ENCODE results near the gene LENEP.

DNA sequence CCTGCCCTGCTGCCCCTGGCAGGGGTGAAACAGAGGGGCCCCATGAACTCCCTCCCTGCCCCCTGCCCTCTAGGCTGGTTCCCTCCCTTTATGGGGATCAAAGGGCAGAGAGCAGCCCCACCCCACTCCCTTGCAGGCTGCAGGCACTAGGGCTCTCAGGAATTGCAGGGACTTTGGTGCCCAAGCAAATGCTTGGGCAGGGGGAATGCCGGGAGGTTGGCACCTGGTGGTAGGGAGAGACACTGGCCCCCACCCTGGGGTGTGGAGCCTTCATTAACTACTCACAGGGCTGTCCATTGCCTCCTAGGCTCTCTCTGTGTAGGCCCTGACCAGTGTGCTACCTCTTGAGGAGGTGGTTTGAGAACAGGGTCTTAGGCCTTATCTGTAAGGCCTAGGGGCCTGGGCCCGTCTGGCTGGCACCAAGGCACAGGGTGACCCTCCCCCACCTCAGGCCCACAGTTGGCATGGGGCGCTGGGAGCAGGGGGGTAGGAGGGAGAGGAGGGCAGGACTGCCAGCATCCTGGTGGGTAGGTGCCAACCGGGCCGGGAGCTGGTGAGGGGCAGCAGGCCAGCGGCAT lies 14.0 kb downstream of the LENEP start:
- TF ChIP-seq, protein P1, sequence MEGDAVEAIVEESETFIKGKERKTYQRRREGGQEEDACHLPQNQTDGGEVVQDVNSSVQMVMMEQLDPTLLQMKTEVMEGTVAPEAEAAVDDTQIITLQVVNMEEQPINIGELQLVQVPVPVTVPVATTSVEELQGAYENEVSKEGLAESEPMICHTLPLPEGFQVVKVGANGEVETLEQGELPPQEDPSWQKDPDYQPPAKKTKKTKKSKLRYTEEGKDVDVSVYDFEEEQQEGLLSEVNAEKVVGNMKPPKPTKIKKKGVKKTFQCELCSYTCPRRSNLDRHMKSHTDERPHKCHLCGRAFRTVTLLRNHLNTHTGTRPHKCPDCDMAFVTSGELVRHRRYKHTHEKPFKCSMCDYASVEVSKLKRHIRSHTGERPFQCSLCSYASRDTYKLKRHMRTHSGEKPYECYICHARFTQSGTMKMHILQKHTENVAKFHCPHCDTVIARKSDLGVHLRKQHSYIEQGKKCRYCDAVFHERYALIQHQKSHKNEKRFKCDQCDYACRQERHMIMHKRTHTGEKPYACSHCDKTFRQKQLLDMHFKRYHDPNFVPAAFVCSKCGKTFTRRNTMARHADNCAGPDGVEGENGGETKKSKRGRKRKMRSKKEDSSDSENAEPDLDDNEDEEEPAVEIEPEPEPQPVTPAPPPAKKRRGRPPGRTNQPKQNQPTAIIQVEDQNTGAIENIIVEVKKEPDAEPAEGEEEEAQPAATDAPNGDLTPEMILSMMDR (optimal IDR thresholded peaks at IDR 0.05 in 1 of 3, IDR thresholded peaks at IDR 0.05 in 1 of 3, conservative IDR thresholded peaks at IDR 0.05 in 1 of 3; ENCODE audit: extremely low read depth in 1 of 3, insufficient read depth in 2 of 3, low read length in 3 of 3), result no peak
- no peak for TF ChIP-seq EZH2 (IDR thresholded peaks at IDR 0.05; ENCODE audit: low read length)

All from keratinocyte (primary cell).